Activated CD8-positive, alpha-beta memory T cell treated with anti-CD3 and anti-CD28 coated beads, Interleukin-2, amount 10 ng/mL, durations not matched to agents 7 days and 5 days (primary cell): ENCODE data around the gene KIF5B. TPM values are rescaled to one million over a fixed set of nuclear protein-coding genes. Genes with fewer than 3 reads are reported as not detected.
"Not testable (repeated sequence)": the region's sequence is repeated elsewhere in the genome, so short reads cannot be mapped to it uniquely, and the experiment has no call there.

Experiments used
- ATAC-seq: fragments of 150-1000 bp; cut with Tn5 transposase; one replicate; pipeline ENCODE4 v1.10.0; 2021; ENCODE audit warnings: moderate library complexity
- CTCF ChIA-PET: fragments of 350-600 bp; sonication (Branson Sonifier 250); formaldehyde crosslinking; loops from one replicate; lab custom pipeline; 2021; ENCODE audit warnings: antibody characterized with exemption; lab: Charles Lee
- DNase-seq: peaks from one replicate; pipeline ENCODE4 v3.0.0-alpha.2; 2020
- H3K27ac Mint-ChIP-seq: one replicate; pipeline ENCODE4 v1.8.0; 2021; ENCODE audit warnings: mild to moderate bottlenecking, mixed read lengths
- H3K27me3 Mint-ChIP-seq: one replicate; pipeline ENCODE4 v1.8.0; 2021; ENCODE audit warnings: mixed read lengths
- H3K36me3 Mint-ChIP-seq: one replicate; pipeline ENCODE4 v1.8.0; 2021; ENCODE audit warnings: mild to moderate bottlenecking, mixed read lengths
- H3K4me1 Mint-ChIP-seq: one replicate; pipeline ENCODE4 v1.8.0; 2021; ENCODE audit warnings: mixed read lengths
- H3K4me3 Mint-ChIP-seq: one replicate; pipeline ENCODE4 v1.8.0; 2021; ENCODE audit warnings: mild to moderate bottlenecking, moderate library complexity, mixed read lengths
- H3K9me3 Mint-ChIP-seq: one replicate; pipeline ENCODE4 v1.8.0; 2022; ENCODE audit warnings: low read depth, mixed read lengths
- total RNA-seq, 2 experiments: library from RNA; stranded (reverse); gene quantifications; one replicate each; pipeline ENCODE4 v1.2.3, GENCODE V29; 2021

Gene KIF5B
- total RNA-seq, 2 experiments from 2014 or later: 65.2 to 76.2 TPM

DNA sequence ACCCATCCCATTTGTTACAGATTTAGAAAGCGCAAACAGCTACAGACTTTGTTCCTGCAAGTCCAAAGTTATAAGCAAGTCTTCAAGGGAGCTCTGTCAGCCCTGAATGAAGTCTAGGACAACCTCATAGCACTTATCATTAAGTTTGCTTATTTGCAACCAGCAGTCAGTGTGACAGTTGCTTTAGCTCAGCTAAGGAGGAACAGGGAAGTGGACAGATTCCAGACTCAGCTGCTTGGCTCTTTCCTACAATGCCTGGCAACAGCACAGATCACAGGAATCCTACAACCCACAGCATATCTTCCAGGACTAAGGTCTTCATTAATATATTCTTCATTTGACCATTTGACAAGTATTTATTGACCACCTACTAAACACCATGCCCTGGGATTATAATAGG, 17.4 kb upstream of the KIF5B start:
- Mint-ChIP-seq H3K27ac (no peak overlapping the region), H3K36me3 (no peaks in the 10 kb centered on the region), H3K4me3 (no peak overlapping the region), H3K4me1 (no peaks in the 10 kb centered on the region), H3K9me3 (no peaks in the 10 kb centered on the region), H3K27me3 (peaks cover 11% of the 10 kb centered on the region)
- ATAC-seq (no peak), DNase-seq (no peak)
- CTCF ChIA-PET: no interaction called here

GRCh38 chr10:32073128-32073527, 16.9 kb upstream of the KIF5B start:
- Mint-ChIP-seq H3K4me1 (no peaks in the 10 kb centered on the region), H3K36me3 (no peaks in the 10 kb centered on the region), H3K9me3 (no peaks in the 10 kb centered on the region), H3K27me3 (peaks cover 11% of the 10 kb centered on the region), H3K27ac (no peak overlapping the region), H3K4me3 (no peak overlapping the region)
- ATAC-seq (no peak), DNase-seq (no peak)
- CTCF ChIA-PET: no interaction called here

DNA sequence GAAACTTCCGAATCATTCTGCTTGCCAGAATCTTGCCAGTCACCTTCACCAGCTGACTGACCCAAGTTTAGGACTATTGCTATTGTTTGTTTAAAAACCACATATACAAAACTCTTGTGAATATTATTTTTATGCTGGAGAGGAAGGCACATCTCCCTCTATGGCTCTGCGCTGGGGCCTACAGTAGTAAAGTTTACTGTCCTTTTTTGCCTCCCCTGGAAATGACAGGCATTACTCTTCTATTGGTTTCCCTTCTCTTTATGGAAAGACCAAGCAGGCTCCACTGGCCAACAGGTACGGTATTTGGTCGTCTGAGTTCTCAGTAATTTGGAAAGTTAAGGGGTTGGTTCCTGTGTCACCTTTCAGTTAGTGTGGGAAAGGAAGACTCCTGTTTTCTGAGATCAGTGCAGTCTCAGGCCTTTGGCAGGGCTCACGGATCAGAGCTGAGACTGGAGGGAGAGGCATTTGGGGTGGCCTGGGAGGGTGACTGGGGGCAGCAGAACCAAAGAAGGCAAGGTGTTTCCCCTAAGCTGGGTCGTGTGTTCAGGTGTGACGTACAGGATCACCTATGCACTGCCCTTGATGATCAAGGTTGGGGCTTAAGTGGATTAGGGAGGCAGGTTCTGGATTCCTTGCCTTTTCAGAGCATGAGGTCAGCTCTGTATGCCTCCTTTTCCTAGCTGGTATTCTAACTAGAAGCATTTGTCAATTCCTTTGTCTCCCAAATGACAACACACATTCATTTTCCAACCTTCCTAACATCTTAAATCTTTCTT, 16.0 kb upstream of the KIF5B start:
- Mint-ChIP-seq H3K4me3 (no peak overlapping the region), H3K36me3 (no peaks in the 10 kb centered on the region), H3K9me3 (no peaks in the 10 kb centered on the region), H3K27ac (no peak overlapping the region), H3K4me1 (no peaks in the 10 kb centered on the region), H3K27me3 (peaks cover 11% of the 10 kb centered on the region)
- ATAC-seq (no peak), DNase-seq (no peak)
- CTCF ChIA-PET: no interaction called here

DNA sequence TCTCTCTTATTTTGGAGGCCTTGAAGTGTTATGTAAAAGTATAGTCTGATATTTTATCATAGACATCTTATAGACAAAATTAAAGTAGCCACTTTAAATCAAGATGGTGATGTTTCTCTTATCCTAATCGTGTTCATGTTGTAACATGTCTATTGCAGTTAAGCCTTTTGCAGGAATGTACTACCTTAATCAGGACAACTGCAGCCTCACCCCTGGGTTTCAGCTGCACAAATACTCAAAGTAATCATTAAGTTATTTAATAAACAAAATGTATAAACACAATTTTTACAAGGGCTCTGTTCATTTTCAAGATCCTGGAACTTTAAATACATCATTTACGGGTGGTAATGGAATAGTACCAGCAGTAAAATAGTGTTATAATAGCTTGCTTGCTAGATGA, 14.4 kb upstream of the KIF5B start:
- CTCF ChIA-PET: no interaction called here

DNA sequence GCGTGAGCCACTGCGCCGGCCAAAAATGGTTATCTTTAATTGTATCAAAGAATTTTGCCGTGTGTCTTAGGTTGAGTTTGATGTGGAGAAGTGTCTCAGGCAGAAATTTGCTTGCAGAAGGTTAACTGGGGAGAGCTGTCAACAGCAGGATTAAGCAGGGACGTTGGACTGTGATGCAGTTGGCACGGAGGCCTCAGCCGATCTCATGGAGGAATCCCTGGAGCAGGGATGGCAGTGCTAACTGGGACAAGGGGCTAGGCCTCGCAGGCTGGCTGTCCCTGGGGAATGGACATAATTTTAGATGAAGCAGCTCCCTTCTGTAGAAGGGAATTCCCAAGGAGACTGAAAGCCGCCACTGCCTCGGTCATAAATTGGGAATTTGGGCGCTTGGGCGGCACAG, 12.3 kb upstream of the KIF5B start:
- ATAC-seq: no peak
- Mint-ChIP-seq H3K27me3 (peaks cover 3% of the 10 kb centered on the region), H3K4me1 (no peaks in the 10 kb centered on the region), H3K36me3 (no peaks in the 10 kb centered on the region), H3K9me3 (no peaks in the 10 kb centered on the region), H3K27ac (no peak overlapping the region), H3K4me3 (no peak overlapping the region)
- DNase-seq: no peak
- CTCF ChIA-PET: no interaction called here

More for the DNA sequence above, 14.4 kb upstream of the KIF5B start:
- Mint-ChIP-seq H3K36me3 (no peaks in the 10 kb centered on the region), H3K27ac (no peak overlapping the region), H3K9me3 (no peaks in the 10 kb centered on the region), H3K27me3 (peaks cover 11% of the 10 kb centered on the region), H3K4me3 (no peak overlapping the region), H3K4me1 (no peaks in the 10 kb centered on the region)
- ATAC-seq (no peak), DNase-seq (no peak)

DNA sequence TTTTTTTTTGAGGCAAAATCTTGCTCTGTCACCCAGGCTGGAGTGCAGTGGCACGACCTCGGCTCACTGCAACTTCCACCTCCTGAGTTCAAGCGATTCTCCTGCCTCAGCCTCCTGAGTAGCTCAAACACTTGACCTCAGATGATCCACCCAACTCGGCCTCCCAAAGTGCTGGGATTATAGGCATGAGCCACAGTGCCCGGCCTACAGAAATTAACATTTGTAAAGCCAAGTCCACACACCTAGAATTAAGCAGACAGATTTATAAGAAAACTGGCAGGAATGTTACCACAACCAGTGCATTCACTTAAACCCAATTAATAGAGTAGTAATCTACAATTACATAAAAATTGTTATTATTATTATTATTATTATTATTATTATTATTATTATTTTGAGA, 11.7 kb upstream of the KIF5B start:
- H3K36me3 Mint-ChIP-seq, ATAC-seq, H3K27me3 Mint-ChIP-seq, H3K4me1 Mint-ChIP-seq, H3K27ac Mint-ChIP-seq, DNase-seq, CTCF ChIA-PET, H3K9me3 Mint-ChIP-seq, H3K4me3 Mint-ChIP-seq: not testable (repeated sequence)

- Mint-ChIP-seq H3K4me3 (no peak overlapping the region), H3K4me1 (no peaks in the 10 kb centered on the region), H3K9me3 (no peaks in the 10 kb centered on the region), H3K27ac (no peak overlapping the region), H3K36me3 (no peaks in the 10 kb centered on the region), H3K27me3 (no peaks in the 10 kb centered on the region)
- DNase-seq (no peak), ATAC-seq (no peak)
- CTCF ChIA-PET: no interaction called here
Observed at GRCh38 chr10:32065856-32066255, 9.6 kb upstream of the KIF5B start.

DNA sequence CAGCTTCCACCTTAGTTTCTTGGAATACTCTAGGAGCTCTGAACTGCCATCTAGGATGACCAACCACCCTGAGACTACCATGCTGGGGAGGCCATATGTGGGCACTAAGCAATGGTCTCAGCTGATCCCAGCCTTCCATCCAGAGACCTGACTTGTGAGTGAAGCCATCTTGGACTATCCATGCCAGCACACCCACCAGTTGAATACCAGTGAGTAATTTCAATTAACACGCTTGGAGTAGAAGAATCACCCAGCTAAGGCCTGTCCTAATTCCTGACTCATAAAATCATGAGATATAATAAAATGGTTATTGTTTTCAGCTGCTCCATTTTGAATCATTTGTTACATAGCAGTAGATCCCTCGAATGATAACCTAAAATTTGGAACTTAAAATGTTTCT, 5.2 kb upstream of the KIF5B start:
- peaks cover 10% of the 10 kb centered on the region for H3K4me1 Mint-ChIP-seq
- DNase-seq (no peak), ATAC-seq (no peak)
- no peak overlapping the region for H3K27ac Mint-ChIP-seq
- CTCF ChIA-PET: no interaction called here
- H3K4me3 Mint-ChIP-seq: no peak overlapping the region
- H3K9me3 Mint-ChIP-seq: no peaks in the 10 kb centered on the region
- H3K27me3 Mint-ChIP-seq: no peaks in the 10 kb centered on the region
- H3K36me3 Mint-ChIP-seq: no peaks in the 10 kb centered on the region

GRCh38 chr10:32060347-32060746, 4.1 kb upstream of the KIF5B start:
- no peak for DNase-seq
- CTCF ChIA-PET: no interaction called here
- H3K9me3 Mint-ChIP-seq: no peaks in the 10 kb centered on the region
- H3K4me3 Mint-ChIP-seq: no peak overlapping the region
- ATAC-seq: no peak
- peaks cover 1% of the 10 kb centered on the region for H3K36me3 Mint-ChIP-seq
- no peaks in the 10 kb centered on the region for H3K27me3 Mint-ChIP-seq
- no peak overlapping the region for H3K27ac Mint-ChIP-seq
- peaks cover 11% of the 10 kb centered on the region for H3K4me1 Mint-ChIP-seq

DNA sequence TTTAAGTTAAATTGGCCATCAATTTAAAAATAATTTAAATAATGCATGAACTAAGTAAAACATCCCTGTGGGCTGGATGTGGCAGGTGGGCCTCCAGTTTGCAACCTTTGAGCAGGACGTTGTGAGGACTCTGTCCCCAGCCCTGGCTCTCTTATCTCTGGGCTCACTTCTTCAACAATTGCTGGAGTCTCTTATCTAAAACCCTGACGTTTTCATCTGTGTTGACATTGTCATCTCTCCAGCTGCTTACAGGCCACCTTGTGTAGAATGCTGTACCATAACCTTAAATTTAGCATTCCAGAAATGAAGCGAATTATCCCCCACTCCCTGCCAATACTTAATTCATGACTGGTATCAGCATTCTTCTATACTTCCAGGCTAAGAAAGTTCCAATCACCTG, 3.2 kb upstream of the KIF5B start:
- no peaks in the 10 kb centered on the region for H3K27me3 Mint-ChIP-seq
- ATAC-seq (no peak), DNase-seq (no peak)
- no peaks in the 10 kb centered on the region for H3K9me3 Mint-ChIP-seq
- H3K4me3 Mint-ChIP-seq: no peak overlapping the region
- CTCF ChIA-PET: no interaction called here
- H3K4me1 Mint-ChIP-seq: peaks cover 11% of the 10 kb centered on the region
- H3K27ac Mint-ChIP-seq: no peak overlapping the region
- H3K36me3 Mint-ChIP-seq: peaks cover 7% of the 10 kb centered on the region

DNA sequence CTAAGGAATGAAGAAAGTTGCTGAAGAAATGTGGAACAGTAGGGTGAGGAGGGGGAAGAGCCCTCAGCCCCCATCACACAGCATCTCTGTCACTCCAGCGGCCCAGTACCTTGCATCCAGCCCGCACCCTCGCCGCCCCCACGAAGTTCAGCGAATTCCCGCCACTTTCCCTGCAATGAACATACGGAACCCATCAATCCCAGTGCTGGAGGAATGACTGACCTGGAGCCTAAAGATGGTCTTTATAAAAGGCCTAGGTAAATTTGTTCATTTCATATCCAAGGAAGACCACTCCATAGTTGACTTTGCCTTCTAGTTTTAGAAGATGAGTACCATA, 779 bp upstream of the KIF5B start:
- CTCF ChIA-PET: interaction anchor here (1.0 kb wide), 1 partner anchor 195 kb away, joined by 3 read pairs; no protein-coding TSS in a partner anchor
- ATAC-seq (no peak), DNase-seq (no peak)
- Mint-ChIP-seq H3K4me3 (peak overlapping the region; percentile 98), H3K4me1 (peaks cover 28% of the 10 kb centered on the region), H3K9me3 (no peaks in the 10 kb centered on the region), H3K36me3 (peaks cover 14% of the 10 kb centered on the region), H3K27me3 (no peaks in the 10 kb centered on the region), H3K27ac (peak overlapping the region; percentile 91)

DNA sequence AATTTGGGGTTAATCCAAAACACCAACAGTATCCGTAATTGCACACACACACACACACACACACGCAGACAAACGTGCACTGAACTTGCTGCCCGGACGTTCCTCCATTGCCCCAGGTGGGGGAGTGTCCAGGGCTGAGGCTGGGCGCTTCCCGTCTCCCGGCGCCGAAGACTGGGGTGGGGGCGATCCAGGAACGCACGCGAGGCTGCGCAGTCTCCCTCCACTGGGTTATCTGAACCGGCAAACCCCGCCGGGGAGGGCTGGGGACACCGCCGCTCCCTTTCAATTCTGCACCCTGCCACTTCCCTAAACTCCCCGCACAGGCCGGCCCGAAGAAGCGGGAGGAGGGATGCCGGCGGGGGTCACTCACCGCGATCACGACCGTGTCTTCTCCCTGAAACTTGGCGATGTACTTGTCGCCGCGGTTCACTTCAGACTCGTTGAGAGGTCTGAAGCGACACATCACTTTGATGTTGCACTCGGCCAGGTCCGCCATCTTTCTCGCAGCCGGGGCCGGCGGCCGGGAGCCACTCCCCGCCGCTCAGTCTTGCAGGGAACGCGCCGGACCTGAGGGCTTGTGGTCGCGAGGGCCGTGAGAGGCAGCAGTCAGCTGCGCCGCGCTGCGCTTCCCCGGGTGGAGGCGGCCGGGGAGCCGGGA, 618 bp downstream of the KIF5B start:
- ATAC-seq (peak; percentile 59), DNase-seq (peak; percentile 74)
- Mint-ChIP-seq H3K4me3 (peak overlapping the region; percentile 98), H3K36me3 (peaks cover 17% of the 10 kb centered on the region), H3K27me3 (no peaks in the 10 kb centered on the region), H3K27ac (peak overlapping the region; percentile 91), H3K9me3 (no peaks in the 10 kb centered on the region), H3K4me1 (peaks cover 40% of the 10 kb centered on the region)
- CTCF ChIA-PET: no interaction called here

DNA sequence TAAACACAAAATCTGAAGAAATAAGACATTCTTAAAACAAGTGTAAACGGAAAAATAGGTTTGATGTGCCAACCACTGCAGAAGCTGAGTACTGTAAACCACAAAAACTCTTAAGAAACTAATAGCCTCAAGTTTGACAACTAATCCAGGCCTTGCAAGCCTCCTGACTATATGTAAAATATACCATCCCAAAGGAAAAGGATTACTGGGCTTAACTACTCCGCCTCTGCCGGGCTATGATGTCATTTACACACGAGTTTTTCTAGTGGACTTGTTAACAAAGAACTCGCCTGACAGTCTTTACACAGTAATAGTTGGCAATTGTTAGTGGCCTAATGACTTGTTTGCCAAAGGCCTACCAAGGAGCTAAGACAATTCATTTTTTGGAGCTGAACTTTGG, 2.1 kb downstream of the KIF5B start:
- Mint-ChIP-seq H3K9me3 (no peaks in the 10 kb centered on the region), H3K4me1 (peaks cover 54% of the 10 kb centered on the region), H3K27me3 (no peaks in the 10 kb centered on the region), H3K27ac (peak overlapping the region; percentile 91), H3K4me3 (peak overlapping the region; percentile 98), H3K36me3 (peaks cover 29% of the 10 kb centered on the region)
- no peak for DNase-seq
- no peak for ATAC-seq
- CTCF ChIA-PET: interaction anchor here (0.9 to 1.4 kb wide), 4 partner anchors 13 to 191 kb away, joined by 3 to 4 read pairs (median 3); no protein-coding TSS in a partner anchor

DNA sequence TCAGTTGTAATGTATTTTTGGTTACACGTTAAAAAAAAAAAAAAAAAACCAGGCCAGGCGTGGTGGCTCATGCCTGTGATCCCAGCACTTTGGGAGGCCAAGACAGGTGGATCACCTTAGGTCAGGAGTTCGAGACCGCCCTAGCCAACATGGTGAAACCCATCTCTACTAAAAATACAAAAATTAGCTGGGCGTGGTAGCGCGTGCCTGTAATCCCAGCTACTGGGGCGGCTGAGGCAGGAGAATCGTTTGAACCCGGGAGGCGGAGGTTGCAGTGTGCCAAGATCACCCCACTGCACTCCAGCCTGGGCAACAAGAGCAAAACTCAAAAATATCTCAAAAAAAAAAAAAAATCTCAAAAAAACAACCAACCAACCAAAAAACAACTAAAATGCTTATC, 2.8 kb downstream of the KIF5B start:
- ATAC-seq, H3K27me3 Mint-ChIP-seq, H3K9me3 Mint-ChIP-seq, DNase-seq: not testable (repeated sequence)
- Mint-ChIP-seq H3K4me1 (peaks cover 56% of the 10 kb centered on the region), H3K27ac (peak overlapping the region; percentile 19), H3K4me3 (peak overlapping the region; percentile 98), H3K36me3 (peaks cover 33% of the 10 kb centered on the region)
- CTCF ChIA-PET: interaction anchor here (0.9 to 1.4 kb wide), 3 partner anchors 31 to 191 kb away, joined by 3 to 4 read pairs (median 3); no protein-coding TSS in a partner anchor
